NCI-H345 treated with DMSO at 0.1 percent for 48 hours (cell line): ENCODE results near the gene KDM6B.

Experiments
- DNase-seq: peaks from one replicate; lab custom pipeline; 2025; ENCODE audit not compliant: unreplicated experiment; lab: John Stamatoyannopoulos, UW

Gene KDM6B

GRCh38 chr17:7818746-7819645 is 15.0 kb upstream of the KDM6B start:
- DNase-seq, result no peak

GRCh38 chr17:7820231-7820630 is 13.8 kb upstream of the KDM6B start:
- no peak for DNase-seq

GRCh38 chr17:7822126-7822525 is 11.9 kb upstream of the KDM6B start:
- no peak for DNase-seq

GRCh38 chr17:7823581-7824001 is 10.4 kb upstream of the KDM6B start:
- DNase-seq, result no peak

- no peak for DNase-seq
These were observed 9.7 kb upstream of the KDM6B start for GRCh38 chr17:7824021-7824924.

- no peak for DNase-seq
These were observed 8.6 kb upstream of the KDM6B start for GRCh38 chr17:7825206-7825990.

GRCh38 chr17:7830616-7831015 is 3.4 kb upstream of the KDM6B start:
- DNase-seq, result no peak

- DNase-seq, result no peak
These were observed 2.8 kb upstream of the KDM6B start for GRCh38 chr17:7831233-7831632.

GRCh38 chr17:7832431-7832830 is 1.6 kb upstream of the KDM6B start:
- no peak for DNase-seq

- no peak for DNase-seq
These were observed 814 bp upstream of the KDM6B start for GRCh38 chr17:7833011-7833794.

GRCh38 chr17:7834542-7834956 is 532 bp downstream of the KDM6B start:
- no peak for DNase-seq

- DNase-seq, result peak; percentile 86
These were observed 1.2 kb downstream of the KDM6B start for GRCh38 chr17:7834957-7835813.

- no peak for DNase-seq
These were observed 2.0 kb downstream of the KDM6B start for GRCh38 chr17:7835814-7836595.

GRCh38 chr17:7836596-7837407 is 2.8 kb downstream of the KDM6B start:
- DNase-seq, result peak; percentile 78

- DNase-seq, result peak; percentile 49
These were observed 3.5 kb downstream of the KDM6B start for GRCh38 chr17:7837408-7838088.

- DNase-seq, result no peak
These were observed 4.4 kb downstream of the KDM6B start for GRCh38 chr17:7838090-7839075.
